HCT116 (cell line): ENCODE measurements around the gene KIFC3. TPM values are rescaled to one million over a fixed set of nuclear protein-coding genes. Genes with fewer than 3 reads are reported as not detected.

Experiments used
- ATAC-seq: fragments of 200-7000 bp; cut with Tn5 transposase; 2 replicates; pipeline ENCODE4 v1.9.1; 2020; ENCODE audit warnings: mild to moderate bottlenecking, moderate library complexity
- BruUV-seq: library from RNA; stranded (reverse); fragments of 400-500 nt; replicated peaks from 2 replicates; lab custom pipeline; 2021; lab: Mats Ljungman, UMichigan
- CTCF ChIA-PET: fragments of 300-600 bp; sonication (Branson Sonifier 250); formaldehyde crosslinking; loops from one replicate; lab custom pipeline; 2021; ENCODE audit warnings: antibody characterized with exemption; lab: Charles Lee
- POLR2A ChIA-PET: fragments of 300-600, 350-600 bp; sonication (Branson Sonifier 250); formaldehyde crosslinking; loops from one replicate; lab custom pipeline; 2021; ENCODE audit warnings: antibody characterized with exemption; lab: Charles Lee
- RAD21 ChIA-PET, 2 experiments: fragments of 300-600 bp; sonication (Branson Sonifier 250); formaldehyde crosslinking; loops; one replicate each; lab custom pipeline; 2023; ENCODE audit warnings: low total read pairs in 2 of 2; ENCODE audit not compliant: uncharacterized antibody in 2 of 2, unreplicated experiment in 2 of 2, low non-redundant PET in 1 of 2; lab: Charles Lee
- DNase-seq: peaks from one replicate; pipeline ENCODE4 v3.0.0-alpha.2; 2010; ENCODE audit warnings: low read depth, low spot score
- H2AFZ ChIP-seq: fragments of 200-600 bp; shearing (Covaris generic), sonication (generic); 2 replicates; pipeline ENCODE4 v1.6.1; 2017; ENCODE audit warnings: low read depth, mixed run types, mixed read lengths, antibody characterized with exemption, low read length; ENCODE audit not compliant: poor library complexity, severe bottlenecking
- H3K27ac ChIP-seq: 2 replicates; pipeline ENCODE4 v1.5.1; 2012; ENCODE audit warnings: low read depth, low read length
- H3K27me3 ChIP-seq: fragments of 200-600 bp; sonication (generic); 2 replicates; pipeline ENCODE4 v1.6.1; 2016; ENCODE audit warnings: mixed run types, low read length, mixed read lengths; ENCODE audit not compliant: insufficient read depth
- H3K36me3 ChIP-seq, 2 experiments: fragments of 200-500 bp in 1 of 2; fragments of 200-600 bp in 1 of 2; sonication (Bioruptor generic) in 1 of 2; sonication (generic) in 1 of 2; 2 replicates each; pipeline versions ENCODE4 v1.5.1 to v1.6.1; 2014 to 2016; ENCODE audit warnings: low read length in 2 of 2, inconsistent platforms in 1 of 2, mixed read lengths in 1 of 2, mixed run types in 1 of 2; ENCODE audit not compliant: insufficient read depth in 2 of 2, control insufficient read depth in 1 of 2
- H3K4me1 ChIP-seq, 2 experiments: fragments of 200-600 bp in 1 of 2; sonication (generic) in 1 of 2; 2 replicates each; pipeline versions ENCODE4 v1.5.1 to v1.6.1; 2012 to 2017; ENCODE audit warnings: low read length in 2 of 2, inconsistent platforms in 1 of 2, mild to moderate bottlenecking in 1 of 2, mixed read lengths in 1 of 2, mixed run types in 1 of 2, moderate library complexity in 1 of 2; ENCODE audit not compliant: insufficient read depth in 2 of 2, control insufficient read depth in 1 of 2
- H3K4me2 ChIP-seq: fragments of 200-600 bp; sonication (generic); 2 replicates; pipeline ENCODE4 v1.6.1; 2017; ENCODE audit warnings: mixed run types, low read length, mixed read lengths
- H3K4me3 ChIP-seq, 2 experiments: fragments of 200-600 bp in 1 of 2; sonication (generic) in 1 of 2; replicated peaks in 1 of 2; 2 replicates each; pipeline ENCODE4 v1.5.1; 2011 to 2016; ENCODE audit warnings: low read length in 2 of 2, control low read depth in 1 of 2, low read depth in 1 of 2, mild to moderate bottlenecking in 1 of 2, mixed read lengths in 1 of 2, mixed run types in 1 of 2
- H3K79me2 ChIP-seq: fragments of 200-600 bp; sonication (generic); 2 replicates; pipeline ENCODE4 v1.6.1; 2017; ENCODE audit warnings: mild to moderate bottlenecking, mixed run types, low read length, moderate library complexity, mixed read lengths; ENCODE audit not compliant: insufficient read depth
- H3K9ac ChIP-seq: fragments of 200-600 bp; sonication (generic); 2 replicates; pipeline ENCODE4 v1.6.1; 2016; ENCODE audit warnings: low read length, mixed read lengths
- H3K9me2 ChIP-seq: fragments of 200-600 bp; sonication (generic), shearing (Covaris generic); 2 replicates; pipeline ENCODE4 v1.6.1; 2017; ENCODE audit warnings: mixed run types, mild to moderate bottlenecking, moderate library complexity; ENCODE audit not compliant: insufficient read depth
- H3K9me3 ChIP-seq, 2 experiments: fragments of 200-500 bp in 1 of 2; fragments of 200-600 bp in 1 of 2; sonication (Bioruptor generic) in 1 of 2; sonication (generic) in 1 of 2; 2 replicates each; pipeline ENCODE4 v1.6.1; 2014 to 2017; ENCODE audit warnings: low read length in 2 of 2, mixed read lengths in 2 of 2, inconsistent platforms in 1 of 2, low read depth in 1 of 2, mild to moderate bottlenecking in 1 of 2, mixed run types in 1 of 2, moderate library complexity in 1 of 2; ENCODE audit not compliant: control insufficient read depth in 1 of 2, insufficient read depth in 1 of 2
- H4K20me1 ChIP-seq: fragments of 200-600 bp; sonication (generic), shearing (Covaris generic); 2 replicates; pipeline ENCODE4 v1.6.1; 2017; ENCODE audit warnings: mixed run types, mild to moderate bottlenecking, moderate library complexity; ENCODE audit not compliant: insufficient read depth
- ATF3 ChIP-seq: IDR thresholded peaks from 2 replicates; pipeline ENCODE4 v1.6.1; 2012
- CEBPB ChIP-seq: IDR thresholded peaks from 2 replicates; pipeline ENCODE4 v1.6.1; 2012; ENCODE audit warnings: low read depth
- EGR1 ChIP-seq: IDR thresholded peaks from 2 replicates; pipeline ENCODE4 v1.6.1; 2012; ENCODE audit warnings: low read depth
- ELF1 ChIP-seq: IDR thresholded peaks from 2 replicates; pipeline ENCODE4 v1.6.1; 2012; ENCODE audit warnings: low read depth, borderline replicate concordance
- EZH2 ChIP-seq: fragments of 200-600 bp; sonication (generic); IDR thresholded peaks from 2 replicates; pipeline ENCODE4 v1.6.1; 2017; ENCODE audit warnings: antibody characterized with exemption, mixed run types
- EZH2phosphoT487 ChIP-seq: fragments of 200-600 bp; IDR thresholded peaks from 2 replicates; pipeline ENCODE4 v1.6.1; 2018; ENCODE audit warnings: antibody characterized with exemption, borderline replicate concordance
- POLR2A ChIP-seq: IDR thresholded peaks from 2 replicates; pipeline ENCODE4 v1.7.0; 2011; ENCODE audit warnings: borderline replicate concordance; ENCODE audit not compliant: insufficient read depth, insufficient read length; ENCODE audit errors: extremely low read depth
- RAD21 ChIP-seq: IDR thresholded peaks from 2 replicates; pipeline ENCODE4 v1.6.1; 2012; ENCODE audit warnings: low read depth, mild to moderate bottlenecking
- SIN3A ChIP-seq: IDR thresholded peaks from 2 replicates; pipeline ENCODE4 v1.6.1; 2012; ENCODE audit warnings: low read depth
- intact Hi-C: fragments of 100-400 bp; cut with micrococcal nuclease; formaldehyde crosslinking; loops from 2 replicates; pipeline ENCODE4 v1.10.0; 2022
- total RNA-seq: library from RNA; stranded (reverse); gene quantifications from one replicate; pipeline ENCODE4 v1.2.1, GENCODE V29; 2021; ENCODE audit not compliant: unreplicated experiment
- TF ChIP-seq, protein P1 (sequence below), 3 experiments: fragments of 200-600 bp in 1 of 3; sonication (generic) in 1 of 3; IDR thresholded peaks in 2 of 3; conservative IDR thresholded peaks in 1 of 3; 2 replicates each; pipeline ENCODE4 v1.5.1; 2012 to 2017; ENCODE audit warnings: low read depth in 2 of 3, low read length in 2 of 3, antibody characterized with exemption in 1 of 3, borderline replicate concordance in 1 of 3, control low read depth in 1 of 3, mild to moderate bottlenecking in 1 of 3, mixed read lengths in 1 of 3, mixed run types in 1 of 3, moderate library complexity in 1 of 3; ENCODE audit not compliant: insufficient read depth in 1 of 3

The KIFC3 gene
- total RNA-seq, 1 experiment from 2014 or later = 31.9 TPM

DNA sequence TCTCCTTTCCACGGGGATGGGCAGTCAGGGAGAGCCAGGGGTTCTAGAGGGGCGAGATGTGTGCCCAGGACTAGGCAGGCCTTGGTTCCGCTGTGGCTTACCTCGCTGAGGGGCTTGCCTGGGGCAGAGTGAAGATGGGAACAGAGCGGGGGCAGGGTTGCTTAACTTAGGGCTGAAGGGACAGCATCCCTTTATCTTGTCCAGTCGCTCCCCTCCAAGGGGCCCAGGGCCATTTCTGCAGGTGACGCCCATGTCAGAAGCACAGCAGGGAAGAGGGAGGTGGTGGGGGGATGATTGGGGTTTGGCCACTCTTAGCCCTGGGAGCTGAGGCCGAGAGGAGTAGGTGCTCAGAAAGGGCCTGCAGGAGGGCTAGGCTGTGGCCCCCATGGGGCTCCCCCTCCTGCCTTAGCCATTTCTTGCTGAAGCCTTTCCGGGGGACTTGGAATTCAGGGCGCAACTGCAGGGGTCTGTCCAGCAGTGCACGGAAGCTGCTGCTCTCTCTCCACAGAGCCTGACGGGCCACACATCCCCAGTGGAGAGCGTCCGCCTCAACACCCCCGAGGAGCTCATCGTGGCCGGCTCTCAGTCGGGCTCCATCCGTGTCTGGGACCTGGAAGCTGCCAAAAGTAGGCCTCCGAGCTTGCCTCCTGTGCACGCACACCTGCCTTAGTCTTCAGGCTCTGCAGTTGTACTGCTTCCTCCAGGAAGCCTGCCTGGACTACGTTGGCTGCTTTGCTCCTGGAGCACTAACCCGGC lies 58.2 kb downstream of the KIFC3 start:
- H4K20me1 ChIP-seq = no peaks in the 10 kb centered on the region
- ChIA-PET CTCF (no interaction called here), RAD21 (no interaction called here), POLR2A (no interaction called here)
- TF ChIP-seq SIN3A (no peak), ATF3 (no peak), POLR2A (no peak), RAD21 (no peak), EGR1 (no peak), EZH2 (no peak), CEBPB (no peak), EZH2phosphoT487 (no peak), ELF1 (no peak)
- TF ChIP-seq, protein P1, sequence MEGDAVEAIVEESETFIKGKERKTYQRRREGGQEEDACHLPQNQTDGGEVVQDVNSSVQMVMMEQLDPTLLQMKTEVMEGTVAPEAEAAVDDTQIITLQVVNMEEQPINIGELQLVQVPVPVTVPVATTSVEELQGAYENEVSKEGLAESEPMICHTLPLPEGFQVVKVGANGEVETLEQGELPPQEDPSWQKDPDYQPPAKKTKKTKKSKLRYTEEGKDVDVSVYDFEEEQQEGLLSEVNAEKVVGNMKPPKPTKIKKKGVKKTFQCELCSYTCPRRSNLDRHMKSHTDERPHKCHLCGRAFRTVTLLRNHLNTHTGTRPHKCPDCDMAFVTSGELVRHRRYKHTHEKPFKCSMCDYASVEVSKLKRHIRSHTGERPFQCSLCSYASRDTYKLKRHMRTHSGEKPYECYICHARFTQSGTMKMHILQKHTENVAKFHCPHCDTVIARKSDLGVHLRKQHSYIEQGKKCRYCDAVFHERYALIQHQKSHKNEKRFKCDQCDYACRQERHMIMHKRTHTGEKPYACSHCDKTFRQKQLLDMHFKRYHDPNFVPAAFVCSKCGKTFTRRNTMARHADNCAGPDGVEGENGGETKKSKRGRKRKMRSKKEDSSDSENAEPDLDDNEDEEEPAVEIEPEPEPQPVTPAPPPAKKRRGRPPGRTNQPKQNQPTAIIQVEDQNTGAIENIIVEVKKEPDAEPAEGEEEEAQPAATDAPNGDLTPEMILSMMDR (IDR thresholded peaks at IDR 0.05 in 2 of 3, conservative IDR thresholded peaks at IDR 0.05 in 1 of 3; ENCODE audit: borderline replicate concordance in 1 of 3, insufficient read depth in 1 of 3, low read depth in 2 of 3, low read length in 2 of 3) = no peak
- H3K4me3 ChIP-seq = no peak overlapping the region
- intact Hi-C loops = no loop called here
- no peaks in the 10 kb centered on the region for H3K9me3 ChIP-seq
- no TSS peak for BruUV-seq
- H3K4me2 ChIP-seq = no peak overlapping the region
- no peaks in the 10 kb centered on the region for H3K4me1 ChIP-seq
- H3K27ac ChIP-seq = no peak overlapping the region
- H3K27me3 ChIP-seq = no peaks in the 10 kb centered on the region
- no peak for DNase-seq
- no peaks in the 10 kb centered on the region for H3K36me3 ChIP-seq
- H3K9me2 ChIP-seq = no peaks in the 10 kb centered on the region
- no peak overlapping the region for H2AFZ ChIP-seq
- no peak overlapping the region for H3K9ac ChIP-seq
- ATAC-seq = no peak
- H3K79me2 ChIP-seq = no peaks in the 10 kb centered on the region
